Measurements from ENCODE around the gene GKN1.

Gene GKN1

DNA sequence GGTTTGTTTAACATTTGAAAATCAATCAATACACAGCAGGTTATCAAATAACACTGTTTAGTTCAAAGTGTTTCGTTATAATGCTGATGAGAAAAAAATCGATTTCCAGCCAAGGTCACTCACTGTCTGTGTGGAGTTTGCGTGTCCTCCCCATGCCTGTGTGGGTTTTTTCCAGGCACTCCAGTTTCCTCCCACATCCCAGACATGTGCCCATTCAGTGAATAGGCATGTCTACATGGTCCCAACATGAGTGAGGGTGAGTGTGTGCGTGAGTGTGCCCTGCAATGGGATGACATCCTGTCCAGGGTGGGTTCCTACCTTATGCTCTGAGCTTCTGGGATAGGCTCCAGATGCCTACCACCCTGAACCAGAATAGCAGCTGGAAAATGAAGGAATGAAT, 13.1 kb upstream of the GKN1 start:
- DNase-seq = no peak

DNA sequence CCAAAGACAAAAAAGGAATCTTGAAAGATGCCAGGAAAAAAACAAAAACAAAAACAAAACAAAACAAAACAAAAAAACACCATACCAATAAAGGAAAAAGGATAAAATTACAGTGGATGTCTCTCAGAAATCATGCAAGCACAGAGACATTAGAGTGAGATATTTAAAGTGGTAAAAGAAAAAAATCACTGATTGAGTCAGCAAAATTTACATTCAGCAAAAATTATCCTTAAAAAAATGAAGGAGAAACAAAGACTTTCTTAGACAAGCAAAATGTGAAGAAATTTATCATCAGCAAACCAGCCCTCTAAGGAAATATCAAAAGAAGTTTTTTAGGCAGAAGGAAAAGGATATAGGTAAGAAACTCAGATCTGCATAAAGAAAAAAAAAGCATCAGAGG, 10.2 kb upstream of the GKN1 start:
- DNase-seq = no peak

DNA sequence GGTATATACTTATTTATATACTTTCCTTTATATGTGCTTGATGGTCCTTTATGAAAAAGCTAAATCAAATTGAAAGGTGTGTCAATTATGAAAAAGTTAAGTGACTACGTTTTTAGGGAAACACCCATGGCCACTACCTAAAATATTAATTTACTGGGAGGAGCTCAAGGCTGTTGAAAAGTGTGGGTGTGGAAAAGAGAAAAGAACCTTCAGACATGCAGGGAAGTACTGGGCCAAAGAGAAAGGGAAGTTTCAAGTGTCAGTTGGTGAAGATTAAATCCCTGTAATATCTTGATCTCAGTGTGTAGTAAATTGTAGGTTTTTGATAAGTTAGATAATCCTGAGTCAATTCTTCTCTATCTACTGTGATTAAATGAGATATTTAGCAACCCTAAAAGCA, 6.2 kb upstream of the GKN1 start:
- DNase-seq = no peak

DNA sequence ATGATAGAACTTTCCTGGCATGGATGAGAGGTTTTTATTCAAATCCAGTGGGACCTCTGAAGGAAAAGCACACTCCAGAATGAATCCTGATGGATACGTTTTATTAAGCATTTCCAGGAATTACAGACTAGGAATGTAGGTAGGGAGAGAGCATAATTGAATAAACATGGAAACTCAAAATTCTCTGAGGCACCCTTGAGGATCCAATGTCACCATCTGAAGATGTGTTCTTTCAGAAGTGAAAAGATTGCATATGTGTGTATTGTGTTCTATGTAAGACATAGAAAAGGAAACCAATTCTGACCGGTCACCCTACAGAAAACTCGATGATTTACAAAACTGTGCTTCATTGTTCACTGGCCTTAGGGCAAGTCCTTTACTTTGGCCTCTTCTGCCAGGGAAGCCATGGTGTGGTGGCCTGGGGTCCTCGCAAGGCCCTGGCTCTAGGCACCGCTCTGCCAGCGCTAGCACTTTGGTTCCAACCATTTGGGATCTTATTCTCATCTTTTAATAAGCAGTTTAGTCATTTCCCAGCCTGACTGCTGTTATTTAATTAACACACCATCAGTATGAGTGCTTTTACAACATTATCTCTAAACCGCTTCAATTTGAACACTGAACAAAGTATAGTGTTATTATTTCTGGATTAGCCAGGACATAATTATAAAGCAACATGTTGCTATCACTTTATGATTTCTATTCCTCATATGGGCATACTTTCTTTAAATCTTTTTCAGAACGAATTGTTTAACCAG, 4.5 kb upstream of the GKN1 start:
- DNase-seq = no peak

DNA sequence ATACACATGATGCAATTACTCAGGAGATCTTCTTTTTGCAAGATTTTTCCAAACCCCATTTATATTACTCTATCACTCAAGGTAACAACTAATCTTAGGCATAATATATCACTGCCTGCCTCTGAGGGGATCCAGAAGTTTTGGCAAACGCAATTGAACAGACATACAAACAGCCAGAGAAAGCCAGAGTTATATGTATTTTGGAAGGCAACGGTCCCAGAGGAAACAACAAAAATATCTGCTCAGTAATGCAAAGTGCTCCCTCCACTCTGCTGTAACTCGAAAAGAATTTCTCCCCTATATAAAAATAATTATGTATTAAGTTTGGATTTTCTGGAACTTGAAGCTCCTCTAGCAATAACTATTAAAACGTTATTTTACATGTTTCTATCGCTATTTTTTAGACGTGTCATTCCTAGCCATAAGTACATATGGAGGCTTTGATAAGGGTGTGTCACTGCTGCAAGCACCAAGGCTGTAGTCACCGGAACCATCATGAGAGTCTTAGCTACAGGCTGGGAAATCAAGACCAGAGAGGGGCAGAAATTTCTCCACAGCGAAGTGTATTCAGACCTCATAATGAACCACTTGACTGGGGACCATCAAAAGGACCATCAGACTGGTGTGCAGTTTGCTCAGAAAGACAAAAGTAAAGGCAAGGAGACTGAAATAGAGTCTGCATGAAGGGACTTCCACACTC, 3.7 kb upstream of the GKN1 start:
- DNase-seq = no peak

DNA sequence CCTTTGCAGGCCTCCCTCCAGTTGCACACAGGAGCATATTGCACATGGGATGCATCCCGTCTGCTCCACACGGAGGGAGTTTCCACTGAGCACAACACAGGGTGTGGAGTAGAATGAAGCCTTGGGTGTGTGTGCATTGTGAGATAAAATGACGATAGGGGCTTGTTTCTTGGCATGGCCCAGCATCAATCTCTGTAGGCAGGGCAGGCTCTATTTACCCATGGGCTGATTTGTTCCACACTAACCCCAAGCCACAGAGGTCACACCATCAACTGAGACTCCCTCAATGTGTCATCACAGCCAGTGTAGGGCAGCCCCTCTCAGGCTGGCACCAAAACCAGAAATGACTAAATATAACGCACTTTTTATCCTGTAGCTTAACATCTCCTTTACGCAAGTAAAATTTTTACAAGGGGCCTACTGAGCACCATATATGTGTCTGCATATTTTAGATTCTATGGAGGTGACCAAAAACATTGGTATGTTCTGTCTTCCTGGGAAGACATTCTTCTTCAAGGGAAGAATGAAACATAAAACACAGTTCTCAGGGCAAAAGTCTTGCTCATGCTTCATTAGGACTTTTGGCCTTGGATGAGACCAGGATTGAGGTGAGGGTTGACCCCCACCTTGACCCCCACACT, 2.7 kb upstream of the GKN1 start:
- no peak for DNase-seq

DNA sequence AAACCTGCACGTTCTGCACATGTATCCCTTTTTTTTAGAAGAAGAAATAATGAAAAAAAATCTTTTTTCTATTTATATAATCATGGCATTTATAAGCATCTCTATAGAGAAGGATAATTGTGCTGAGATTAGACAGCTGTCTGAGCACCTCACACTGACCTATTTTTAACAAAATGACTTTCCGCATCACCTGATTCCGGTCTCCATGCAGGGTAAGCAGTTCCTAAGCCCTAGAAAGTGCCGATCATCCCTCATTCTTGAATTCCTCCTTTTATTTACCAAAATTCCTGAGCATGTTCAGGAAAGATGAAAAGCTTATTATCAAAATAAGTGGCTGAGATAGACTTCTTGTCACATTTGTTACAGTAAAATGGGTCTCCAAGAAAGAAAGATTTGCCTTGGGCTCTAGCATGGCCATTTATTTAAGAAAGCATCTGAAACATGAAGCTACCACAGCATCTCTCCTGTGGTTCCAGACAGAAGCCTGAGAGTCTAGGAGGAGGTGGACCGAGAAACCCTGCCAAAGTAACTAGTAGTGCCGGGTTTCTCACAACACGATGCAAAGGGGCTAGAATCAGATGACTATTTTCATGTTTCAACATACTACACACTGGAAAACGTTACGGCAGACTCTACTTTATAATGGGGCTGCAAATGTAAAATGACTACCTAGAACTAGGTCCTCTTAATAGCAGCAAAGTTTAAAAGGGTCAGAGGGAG, 670 bp downstream of the GKN1 start:
- no peak for DNase-seq

DNA sequence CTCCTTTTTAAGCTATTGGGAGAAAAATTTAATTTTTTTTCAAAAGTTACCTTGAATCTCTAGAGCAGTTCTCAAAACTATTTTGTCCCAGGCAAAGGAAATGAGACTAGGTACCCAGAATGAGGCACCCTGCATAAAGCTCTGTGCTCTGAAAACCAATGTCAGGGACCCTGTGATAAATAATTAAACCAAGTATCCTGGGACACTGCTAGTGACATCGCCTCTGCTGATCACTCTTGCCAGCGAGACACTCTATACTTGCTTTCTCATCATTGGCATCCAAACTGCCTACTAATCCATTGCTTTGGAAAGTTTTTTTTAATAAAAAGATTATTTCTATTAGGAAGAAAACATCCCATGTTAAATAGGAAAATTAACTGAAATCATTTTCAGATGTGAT, 1.4 kb downstream of the GKN1 start:
- DNase-seq = no peak

DNA sequence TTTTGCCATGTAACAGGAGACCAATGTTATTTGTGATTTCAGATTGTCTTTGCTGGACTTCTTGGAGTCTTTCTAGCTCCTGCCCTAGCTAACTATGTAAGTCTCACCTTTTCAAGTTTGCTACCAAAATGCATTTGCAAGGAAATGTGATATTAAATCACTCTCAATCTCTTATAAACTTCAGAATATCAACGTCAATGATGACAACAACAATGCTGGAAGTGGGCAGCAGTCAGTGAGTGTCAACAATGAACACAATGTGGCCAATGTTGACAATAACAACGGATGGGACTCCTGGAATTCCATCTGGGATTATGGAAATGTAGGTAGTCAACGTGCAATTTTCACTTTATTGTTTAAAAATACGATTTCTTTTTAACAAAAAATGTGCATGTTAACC, 3.0 kb downstream of the GKN1 start:
- no peak for DNase-seq

DNA sequence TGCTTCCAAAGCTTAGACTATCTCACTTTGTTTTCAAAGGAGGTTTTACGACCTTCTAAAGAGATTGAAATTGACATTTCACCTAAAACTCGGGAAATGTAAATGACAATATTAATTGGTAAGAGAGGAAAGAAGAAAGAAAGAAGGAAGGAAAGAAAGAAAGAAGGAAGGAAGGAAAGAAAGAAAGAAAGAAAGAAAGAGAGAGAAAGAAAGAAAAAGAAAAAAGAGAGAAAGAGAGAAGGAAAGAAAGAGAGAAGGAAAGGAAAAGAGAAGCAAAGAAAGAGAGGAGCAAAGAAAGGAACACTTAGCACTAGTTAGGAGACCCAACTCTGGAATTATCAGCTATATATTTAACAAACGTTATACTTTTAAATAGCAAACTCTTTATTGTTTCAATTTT, 3.7 kb downstream of the GKN1 start:
- no peak for DNase-seq

DNA sequence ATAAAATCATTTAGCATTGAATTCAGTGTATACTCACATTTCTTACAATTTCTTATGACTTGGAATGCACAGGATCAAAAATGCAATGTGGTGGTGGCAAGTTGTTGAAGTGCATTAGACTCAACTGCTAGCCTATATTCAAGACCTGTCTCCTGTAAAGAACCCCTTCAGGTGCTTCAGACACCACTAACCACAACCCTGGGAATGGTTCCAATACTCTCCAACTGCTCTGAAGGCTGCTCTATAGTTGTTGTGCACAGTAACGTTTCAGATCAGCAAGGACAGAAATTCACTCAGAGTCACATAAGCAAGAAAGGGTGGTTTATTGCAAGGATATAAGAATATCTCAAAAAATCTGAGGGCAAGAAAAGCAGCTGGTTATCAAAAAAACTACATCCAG, 6.5 kb downstream of the GKN1 start:
- DNase-seq = no peak

DNA sequence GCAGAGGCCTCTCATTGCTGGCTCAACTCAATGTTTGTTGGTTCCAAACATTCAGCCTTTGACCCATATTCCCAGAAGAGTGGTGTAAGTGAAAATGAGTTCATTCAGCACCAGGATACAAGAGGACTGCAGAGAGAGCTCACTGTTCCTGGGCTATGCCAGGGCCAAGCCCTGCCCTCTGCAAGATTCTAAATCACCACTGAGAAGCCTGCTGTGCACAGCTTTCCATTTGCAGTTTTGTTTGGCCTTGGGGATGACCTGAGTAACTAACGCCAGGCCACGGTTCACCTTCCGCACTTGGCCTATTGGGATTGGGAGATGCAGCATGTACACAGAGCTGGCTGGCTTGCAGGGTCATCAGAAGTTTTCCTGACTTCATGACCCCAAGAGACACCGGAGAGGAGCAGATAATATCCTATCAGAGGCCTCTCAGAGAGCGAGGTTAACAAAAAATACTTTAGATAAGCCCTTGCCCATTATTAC, 12.6 kb downstream of the GKN1 start:
- no peak for DNase-seq

DNA sequence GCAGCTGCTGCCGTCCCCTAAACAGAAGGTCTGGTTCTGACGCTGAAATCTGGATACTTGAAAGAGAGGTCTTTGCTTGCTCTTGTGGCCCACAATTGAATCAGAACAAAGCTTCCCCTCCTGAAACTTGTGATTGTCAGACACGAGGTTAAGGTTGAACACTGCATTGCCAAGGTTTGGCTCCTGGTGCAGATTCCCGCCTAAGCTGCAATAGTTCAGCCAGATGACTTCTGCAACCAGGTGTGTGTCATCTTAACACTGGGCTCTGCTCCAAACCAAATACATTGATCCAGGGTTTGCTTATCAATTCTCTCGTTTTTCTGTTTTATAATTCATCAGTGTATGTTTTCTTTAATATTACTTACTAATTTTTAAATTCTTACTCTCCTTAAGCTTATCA, 14.6 kb downstream of the GKN1 start:
- DNase-seq = no peak

DNA sequence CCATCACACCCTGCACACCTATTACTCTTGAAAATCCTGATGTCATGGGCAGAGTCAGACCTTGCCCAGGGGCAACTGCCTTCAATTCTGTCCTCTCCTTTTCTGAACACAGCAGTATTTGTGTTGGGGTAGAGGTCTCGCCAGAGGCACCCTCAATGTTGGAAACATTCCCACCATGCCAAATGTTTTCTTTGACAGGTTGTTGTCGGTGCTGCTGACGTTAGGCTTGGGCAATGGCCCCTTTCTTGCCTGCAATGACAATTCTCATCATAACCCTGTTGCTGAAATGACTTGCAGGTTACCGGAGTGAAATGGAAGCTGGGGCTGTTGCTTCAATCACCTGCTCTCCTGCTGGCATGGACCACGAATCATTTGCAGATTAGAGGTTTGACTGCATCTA, 17.9 kb downstream of the GKN1 start:
- DNase-seq = no peak

DNA sequence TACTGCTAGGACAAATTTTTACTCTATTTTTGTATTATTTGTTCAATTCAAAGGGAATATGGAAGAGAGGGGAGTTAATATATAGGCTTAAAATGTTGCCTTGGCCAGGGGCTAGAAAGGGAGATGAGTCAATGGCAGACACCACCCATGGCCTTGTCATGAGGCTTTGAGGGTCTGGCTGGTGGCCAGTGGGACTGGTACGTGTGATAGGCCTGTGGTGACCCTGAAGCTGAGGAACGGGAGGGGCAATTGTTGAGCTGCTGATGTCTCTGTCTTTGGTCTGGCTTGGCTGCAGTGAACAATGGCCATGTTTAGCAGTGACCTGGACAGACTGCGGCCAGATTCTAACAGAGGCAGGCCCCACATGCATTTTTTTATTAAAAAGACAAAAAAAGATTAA, 18.5 kb downstream of the GKN1 start:
- DNase-seq = no peak

DNA sequence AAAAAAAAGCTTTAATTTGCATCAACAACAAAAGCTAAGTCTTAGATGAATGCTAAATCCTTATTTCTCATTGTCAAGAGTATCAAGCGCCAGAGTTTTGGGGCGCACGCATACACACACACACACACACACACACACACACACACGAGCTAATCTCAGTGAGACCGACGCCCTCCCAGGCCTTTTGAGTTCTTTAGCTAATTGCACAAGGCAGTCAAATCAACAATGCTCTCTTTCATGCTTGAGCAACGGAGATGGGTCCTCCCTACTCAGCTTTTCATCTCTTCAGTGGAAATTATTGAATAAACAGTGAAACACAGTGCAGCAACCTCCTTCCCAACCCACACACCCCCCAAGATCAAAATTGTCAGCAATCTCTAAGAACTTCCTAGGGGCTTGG, 19.2 kb downstream of the GKN1 start:
- peak; percentile 11 for DNase-seq

DNA sequence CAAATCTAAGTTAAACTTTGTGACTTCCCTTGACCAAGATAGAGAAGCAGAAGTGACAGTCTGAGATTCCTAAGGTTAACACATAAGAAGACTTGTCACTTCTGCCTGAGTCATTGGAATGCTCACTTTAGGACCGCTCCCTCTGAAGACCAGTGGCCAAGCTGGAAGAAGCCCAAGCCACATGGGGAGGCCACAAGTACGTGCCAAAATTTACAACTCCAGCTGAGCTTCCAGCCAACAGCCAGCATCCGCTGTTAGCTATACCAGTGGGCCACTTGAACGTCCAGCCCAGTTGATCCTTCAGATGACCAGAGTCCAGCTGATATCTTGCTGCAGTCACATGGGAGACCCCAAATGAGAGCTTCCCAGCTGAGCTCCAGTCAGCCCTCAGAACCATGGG, 20.4 kb downstream of the GKN1 start:
- DNase-seq = no peak

DNA sequence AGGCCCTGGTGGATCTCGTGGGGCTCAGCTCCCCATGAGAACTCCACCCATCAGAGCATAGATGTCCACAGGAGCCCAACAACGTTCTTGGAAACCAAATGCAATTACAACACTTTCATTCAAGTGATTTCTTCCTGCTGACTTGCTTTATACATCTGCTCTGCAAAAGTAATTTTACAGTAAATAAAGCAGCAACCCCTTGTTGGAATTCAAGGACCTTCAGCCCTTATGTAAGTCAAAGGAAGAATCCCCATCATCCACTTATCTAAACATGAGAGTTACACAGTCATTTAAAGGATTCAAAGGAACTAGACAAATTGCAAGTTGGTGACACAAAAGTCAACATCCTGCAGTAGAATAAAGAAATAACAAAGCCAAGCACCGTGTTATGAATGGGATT, 21.5 kb downstream of the GKN1 start:
- DNase-seq = peak; percentile 7

DNA sequence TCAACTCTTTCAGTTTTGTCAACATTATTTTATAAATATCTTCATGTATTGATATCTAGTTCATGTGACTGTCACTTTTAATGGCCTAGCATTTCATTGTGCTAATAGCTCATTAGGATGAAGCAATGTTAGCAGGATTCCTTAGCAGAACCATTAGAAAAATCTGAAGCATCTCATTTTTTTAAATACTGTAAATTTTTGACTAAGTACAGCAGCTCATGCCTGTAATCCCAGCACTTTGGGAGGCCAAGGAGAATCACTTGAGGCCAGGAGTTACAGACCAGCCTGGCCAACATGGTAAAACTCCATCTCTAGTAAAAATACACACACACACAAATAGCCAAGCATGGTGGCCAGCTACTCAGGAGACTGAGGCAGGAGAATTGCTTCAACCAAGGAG, 23.0 kb downstream of the GKN1 start:
- no peak for DNase-seq

DNA sequence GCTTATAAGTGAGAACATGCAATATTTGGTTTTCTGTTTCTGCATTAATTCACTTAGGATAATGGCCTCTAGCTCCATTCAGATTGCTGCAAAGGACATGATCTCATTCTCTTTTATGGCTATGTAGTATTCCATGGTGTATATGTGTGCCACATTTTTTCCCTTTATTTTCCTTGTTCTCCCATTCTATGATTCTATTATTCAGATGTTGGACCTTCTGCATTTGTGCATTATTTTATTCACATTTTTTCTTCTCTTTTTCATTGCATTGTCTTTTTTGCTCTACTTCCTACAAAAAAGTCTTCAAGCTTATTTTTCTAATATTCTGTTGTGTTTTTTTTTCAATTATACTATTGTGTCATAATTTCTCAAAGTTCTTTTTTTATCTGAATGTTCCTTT, 27.4 kb downstream of the GKN1 start:
- DNase-seq = no peak

DNA sequence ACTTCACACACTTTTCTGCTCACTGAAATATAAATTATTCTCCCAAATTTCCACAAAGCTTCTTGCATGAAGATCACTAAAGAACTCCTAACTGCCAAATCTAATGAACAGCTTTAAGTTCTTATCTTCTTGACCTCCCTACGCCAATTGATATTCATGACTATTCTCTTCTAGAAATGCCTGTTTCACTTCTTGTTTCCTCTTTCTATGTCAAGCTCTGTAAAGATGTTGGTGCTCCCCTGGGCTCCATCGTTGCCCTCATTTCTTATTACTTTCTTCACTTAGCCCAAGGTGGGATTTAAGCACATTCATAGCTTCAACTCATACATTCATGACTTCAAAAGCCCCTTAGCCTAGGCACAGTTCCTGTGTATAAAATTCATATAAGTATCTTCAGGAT, 29.3 kb downstream of the GKN1 start:
- DNase-seq = no peak

DNA sequence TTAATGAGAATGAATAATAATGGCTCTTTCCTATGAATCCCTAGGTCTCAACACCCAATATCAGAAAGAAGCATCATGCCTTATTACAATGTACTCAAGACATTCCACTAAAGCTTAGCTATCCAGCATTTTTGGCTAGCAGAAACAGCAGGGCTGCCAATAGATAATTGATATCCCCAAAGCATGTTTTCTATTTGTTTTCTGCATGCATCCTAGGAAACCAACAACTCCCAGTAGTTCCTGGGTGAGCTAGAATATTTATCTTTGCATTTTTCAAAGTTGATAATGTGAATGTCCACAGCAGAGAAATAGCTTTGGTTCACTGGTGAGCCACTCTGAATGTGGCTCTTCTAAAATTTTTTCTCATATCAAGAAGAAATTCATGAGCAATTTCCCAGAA, 32.7 kb downstream of the GKN1 start:
- no peak for DNase-seq

DNA sequence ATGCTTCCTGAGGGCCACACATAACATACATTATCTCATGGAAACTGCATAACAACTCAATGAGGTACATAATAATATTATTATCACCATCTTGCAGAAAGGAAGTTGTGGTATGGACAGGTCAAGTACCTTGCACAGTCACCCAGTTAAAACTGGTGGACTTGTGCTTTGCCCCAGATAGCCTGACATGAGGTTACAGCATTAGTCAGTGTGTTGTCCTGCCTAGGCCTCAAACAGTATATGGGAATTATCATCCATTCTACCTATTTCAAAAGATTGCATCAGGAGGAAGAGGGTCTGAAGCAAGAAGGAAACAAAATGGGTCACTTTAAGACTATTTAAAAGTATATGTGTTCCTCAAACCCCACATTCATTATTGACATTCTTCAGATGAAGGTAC, 33.2 kb downstream of the GKN1 start:
- DNase-seq = no peak
